Liver (tissue), 9 donors: ENCODE results near the gene PPFIA2. TPM values are rescaled to one million over a fixed set of nuclear protein-coding genes. Genes with fewer than 3 reads are reported as not detected.

Source experiments
- DNase-seq: peaks from one replicate; pipeline ENCODE4 v3.0.0-alpha.2; 2017; ENCODE audit warnings: low spot score
- H3K27ac ChIP-seq, 2 donors: one replicate each; pipeline ENCODE4 v1.7.0; 2013; ENCODE audit warnings: inconsistent platforms in 2 of 2, low read length in 2 of 2, control low read depth in 1 of 2, low read depth in 1 of 2, mild to moderate bottlenecking in 1 of 2
- H3K27me3 ChIP-seq, 4 donors: one replicate each; pipeline versions ENCODE4 v1.6.1 to v1.7.0; 2013; ENCODE audit warnings: low read length in 3 of 4, inconsistent platforms in 1 of 4, mild to moderate bottlenecking in 1 of 4, moderate library complexity in 1 of 4; ENCODE audit not compliant: control insufficient read depth in 4 of 4, insufficient read depth in 4 of 4
- H3K36me3 ChIP-seq, 4 donors: one replicate each; pipeline versions ENCODE4 v1.6.1 to v1.7.0; 2013; ENCODE audit warnings: low read length in 3 of 4, mild to moderate bottlenecking in 3 of 4, low read depth in 1 of 4, moderate library complexity in 1 of 4; ENCODE audit not compliant: control insufficient read depth in 4 of 4, insufficient read depth in 3 of 4
- H3K4me1 ChIP-seq, 4 donors: one replicate each; pipeline versions ENCODE4 v1.6.1 to v1.7.0; 2013; ENCODE audit warnings: low read length in 3 of 4, mild to moderate bottlenecking in 3 of 4, moderate library complexity in 1 of 4; ENCODE audit not compliant: control insufficient read depth in 4 of 4, insufficient read depth in 4 of 4
- H3K4me3 ChIP-seq, 3 donors: one replicate each; pipeline versions ENCODE4 v1.6.1 to v1.7.0; 2013; ENCODE audit warnings: low read length in 3 of 3, control low read depth in 1 of 3, low read depth in 1 of 3, mild to moderate bottlenecking in 1 of 3
- H3K9ac ChIP-seq, 2 donors: one replicate each; pipeline ENCODE4 v1.7.0; 2013; ENCODE audit warnings: low read length in 2 of 2, mild to moderate bottlenecking in 2 of 2, moderate library complexity in 2 of 2, control low read depth in 1 of 2, low read depth in 1 of 2
- H3K9me3 ChIP-seq, 4 donors: one replicate each; pipeline versions ENCODE4 v1.6.1 to v1.7.0; 2013; ENCODE audit warnings: low read length in 3 of 4; ENCODE audit not compliant: control insufficient read depth in 4 of 4
- ATF3 ChIP-seq: IDR thresholded peaks from 2 replicates; pipeline ENCODE4 v1.6.1; 2016; ENCODE audit warnings: antibody characterized with exemption
- CTCF ChIP-seq: fragments of 150-350 bp; IDR thresholded peaks from 2 replicates; pipeline ENCODE4 v1.5.1; 2017; ENCODE audit warnings: improper control_type of control experiment, low read depth, low read length; ENCODE audit not compliant: missing input control
- EGR1 ChIP-seq, 2 donors: IDR thresholded peaks; 2 replicates each; pipeline ENCODE4 v1.6.1; 2016 to 2018; ENCODE audit warnings: antibody characterized with exemption in 2 of 2, low read depth in 2 of 2
- FOXA1 ChIP-seq: IDR thresholded peaks from 2 replicates; pipeline ENCODE4 v1.6.1; 2016; ENCODE audit warnings: antibody characterized with exemption
- FOXA2 ChIP-seq: IDR thresholded peaks from 2 replicates; pipeline ENCODE4 v1.6.1; 2016; ENCODE audit warnings: antibody characterized with exemption
- GABPA ChIP-seq, 2 donors: IDR thresholded peaks in 1 of 2; conservative IDR thresholded peaks in 1 of 2; 2 replicates each; pipeline ENCODE4 v1.6.1; 2016; ENCODE audit warnings: antibody characterized with exemption in 2 of 2, mild to moderate bottlenecking in 1 of 2, moderate library complexity in 1 of 2
- HNF4A ChIP-seq, 2 donors: conservative IDR thresholded peaks; 2 replicates each; pipeline ENCODE4 v1.6.1; 2016; ENCODE audit warnings: antibody characterized with exemption in 2 of 2, mild to moderate bottlenecking in 2 of 2
- HNF4G ChIP-seq: IDR thresholded peaks from 2 replicates; pipeline ENCODE4 v1.6.1; 2016; ENCODE audit warnings: antibody characterized with exemption
- JUND ChIP-seq, 2 donors: IDR thresholded peaks; 2 replicates each; pipeline ENCODE4 v1.6.1; 2016; ENCODE audit warnings: antibody characterized with exemption in 2 of 2
- MAX ChIP-seq: IDR thresholded peaks from 2 replicates; pipeline ENCODE4 v1.6.1; 2016; ENCODE audit warnings: antibody characterized with exemption
- NR2F2 ChIP-seq: IDR thresholded peaks from 2 replicates; pipeline ENCODE4 v1.6.1; 2016; ENCODE audit warnings: antibody characterized with exemption
- RAD21 ChIP-seq, 2 donors: IDR thresholded peaks; 2 replicates each; pipeline ENCODE4 v1.6.1; 2016; ENCODE audit warnings: antibody characterized with exemption in 2 of 2, mild to moderate bottlenecking in 2 of 2
- REST ChIP-seq: IDR thresholded peaks from 2 replicates; pipeline ENCODE4 v1.6.1; 2016; ENCODE audit warnings: antibody characterized with exemption, mild to moderate bottlenecking
- RXRA ChIP-seq, 2 donors: IDR thresholded peaks; 2 replicates each; pipeline ENCODE4 v1.6.1; 2017 to 2018; ENCODE audit warnings: antibody characterized with exemption in 2 of 2, mild to moderate bottlenecking in 1 of 2
- SP1 ChIP-seq: IDR thresholded peaks from 2 replicates; pipeline ENCODE4 v1.6.1; 2018; ENCODE audit warnings: antibody characterized with exemption, mild to moderate bottlenecking
- YY1 ChIP-seq: IDR thresholded peaks from 2 replicates; pipeline ENCODE4 v1.6.1; 2016; ENCODE audit warnings: antibody characterized with exemption, mild to moderate bottlenecking
- ZBTB33 ChIP-seq: IDR thresholded peaks from 2 replicates; pipeline ENCODE4 v1.6.1; 2016; ENCODE audit warnings: antibody characterized with exemption
- WGBS: extraction: QIAGEN DNeasy Blood & Tissue Kit; methylation state at CpG from one replicate; pipeline ENCODE4 v1.1.7; 2013; 5-methylcytosine and 5-hydroxymethylcytosine counted together
- polyA plus RNA-seq, 2 donors: library from polyadenylated mRNA; stranded (reverse) in 1 of 2; unstranded in 1 of 2; fragments of 200-250 nt in 1 of 2; fragments of >200 nt in 1 of 2; fragmentation: Nextera tagmentation in 1 of 2; extraction: Ambion mirVana in 1 of 2; gene quantifications; one replicate each; pipeline versions ENCODE4 v1.2.1 to v1.2.3, GENCODE V29; 2013 to 2015
- total RNA-seq, 2 donors: library from RNA; depleted of rRNA; stranded (reverse); fragments of >200 nt; gene quantifications; one replicate each; pipeline ENCODE4 v1.2.3, GENCODE V29; 2014
- donor health status: healthy.
- donor health status: healthy.
- donor health status: healthy.
- donor health status: healthy.
- donor health status: healthy.

PPFIA2 gene
- total and polyA plus RNA-seq, 4 donors = 0.05 to 0.50 (median 0.22) TPM; not detected in 1

GRCh38 chr12:81249976-81250375 is 509.2 kb downstream of the PPFIA2 start:
- Histone ChIP-seq H3K9me3 (no peaks in the 10 kb centered on the region), H3K9ac (no peak overlapping the region), H3K36me3 (no peaks in the 10 kb centered on the region), H3K27ac (no peak overlapping the region), H3K27me3 (no peaks in the 10 kb centered on the region), H3K4me3 (no peak overlapping the region), H3K4me1 (peaks cover 0 to 4% (median 0%) of the 10 kb centered on the region in 4 donors)
- DNase-seq = no peak
- whole genome bisulfite sequencing = 86% methylated on average over 2 of the region's 2 CpGs
- no peak for TF ChIP-seq NR2F2
- no peak for TF ChIP-seq YY1
- TF ChIP-seq SP1 = no peak
- TF ChIP-seq CTCF = no peak
- no peak for TF ChIP-seq EGR1 (IDR thresholded peaks at IDR 0.05; ENCODE audit: low read depth in 2 of 2)
- TF ChIP-seq RXRA (IDR thresholded peaks at IDR 0.05) = no peak
- TF ChIP-seq HNF4A (conservative IDR thresholded peaks at IDR 0.05) = no peak
- TF ChIP-seq ATF3 = no peak
- TF ChIP-seq FOXA1 = no peak
- no peak for TF ChIP-seq ZBTB33
- TF ChIP-seq MAX = no peak
- no peak for TF ChIP-seq GABPA (IDR thresholded peaks at IDR 0.05 in 1 of 2, conservative IDR thresholded peaks at IDR 0.05 in 1 of 2)
- no peak for TF ChIP-seq JUND (IDR thresholded peaks at IDR 0.05)
- no peak for TF ChIP-seq HNF4G
- no peak for TF ChIP-seq RAD21 (IDR thresholded peaks at IDR 0.05)
- no peak for TF ChIP-seq FOXA2
- no peak for TF ChIP-seq REST
